Measurements from ENCODE around the gene UGT1A9.
A peak's percentile ranks its signal among the peaks of the same experiment; 100 is the strongest.

UGT1A9 gene

DNA sequence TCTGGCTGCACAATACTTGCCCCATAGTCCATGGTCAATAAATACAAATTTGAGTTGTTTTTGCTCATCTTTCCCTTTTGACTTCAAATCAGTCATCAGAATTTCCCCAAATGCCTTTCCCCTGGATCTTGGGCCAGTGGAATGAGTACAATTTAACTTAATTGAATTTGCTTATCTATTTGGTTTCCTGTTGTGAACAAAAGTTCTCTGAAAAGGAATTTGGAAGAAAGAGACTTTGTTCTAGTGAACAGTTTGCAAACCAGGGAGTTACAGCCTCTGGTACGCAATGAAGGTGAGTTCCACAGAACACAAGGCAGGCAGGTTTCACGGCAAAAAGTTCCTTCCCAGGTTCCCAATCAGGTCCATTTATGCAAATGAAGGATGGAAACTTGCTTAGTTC is 87.2 kb downstream of the UGT1A9 start:
- DNase-seq (ENCODE audit: low spot score): no peak

DNA sequence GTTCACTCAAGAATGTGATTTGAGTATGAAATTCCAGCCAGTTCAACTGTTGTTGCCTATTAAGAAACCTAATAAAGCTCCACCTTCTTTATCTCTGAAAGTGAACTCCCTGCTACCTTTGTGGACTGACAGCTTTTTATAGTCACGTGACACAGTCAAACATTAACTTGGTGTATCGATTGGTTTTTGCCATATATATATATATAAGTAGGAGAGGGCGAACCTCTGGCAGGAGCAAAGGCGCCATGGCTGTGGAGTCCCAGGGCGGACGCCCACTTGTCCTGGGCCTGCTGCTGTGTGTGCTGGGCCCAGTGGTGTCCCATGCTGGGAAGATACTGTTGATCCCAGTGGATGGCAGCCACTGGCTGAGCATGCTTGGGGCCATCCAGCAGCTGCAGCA is 88.3 kb downstream of the UGT1A9 start, which contains the start of gene UGT1A1:
Gene UGT1A1 (plus strand): TSS at position 228 of the 400 bp plus-strand sequence. CDS start 18 bp downstream, at position 246.
- no peak for DNase-seq (ENCODE audit: low spot score)

GRCh38 chr2:233761040-233761769 is 89.5 kb downstream of the UGT1A9 start:
- no peak for DNase-seq (ENCODE audit: low spot score)

GRCh38 chr2:233764264-233764663 is 92.6 kb downstream of the UGT1A9 start:
- DNase-seq (ENCODE audit: low spot score): peak; percentile 66

DNA sequence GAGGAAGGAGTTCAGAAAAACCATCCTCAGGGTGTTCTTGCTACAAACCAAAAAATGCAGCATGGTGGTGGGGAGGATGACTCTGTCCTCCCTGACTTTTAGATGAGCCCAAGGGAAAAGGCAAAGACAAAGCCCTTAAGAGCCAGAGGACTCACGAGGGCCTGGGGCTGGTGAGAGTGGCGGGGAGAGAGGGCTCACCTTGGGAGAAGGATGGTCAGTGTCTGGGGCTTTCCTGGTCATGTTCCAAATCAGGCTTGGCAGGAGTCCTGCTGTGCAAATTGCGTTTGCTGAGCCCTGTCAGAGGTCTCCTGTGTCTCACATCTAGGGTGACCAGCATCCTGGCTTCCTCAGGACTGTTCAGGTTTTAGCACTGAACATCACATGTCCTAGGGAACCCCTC is 93.1 kb downstream of the UGT1A9 start:
- DNase-seq (ENCODE audit: low spot score): no peak

GRCh38 chr2:233766416-233766815 is 94.7 kb downstream of the UGT1A9 start:
- no peak for DNase-seq (ENCODE audit: low spot score)

GRCh38 chr2:233768076-233768475 is 96.4 kb downstream of the UGT1A9 start:
- no peak for DNase-seq (ENCODE audit: low spot score)

DNA sequence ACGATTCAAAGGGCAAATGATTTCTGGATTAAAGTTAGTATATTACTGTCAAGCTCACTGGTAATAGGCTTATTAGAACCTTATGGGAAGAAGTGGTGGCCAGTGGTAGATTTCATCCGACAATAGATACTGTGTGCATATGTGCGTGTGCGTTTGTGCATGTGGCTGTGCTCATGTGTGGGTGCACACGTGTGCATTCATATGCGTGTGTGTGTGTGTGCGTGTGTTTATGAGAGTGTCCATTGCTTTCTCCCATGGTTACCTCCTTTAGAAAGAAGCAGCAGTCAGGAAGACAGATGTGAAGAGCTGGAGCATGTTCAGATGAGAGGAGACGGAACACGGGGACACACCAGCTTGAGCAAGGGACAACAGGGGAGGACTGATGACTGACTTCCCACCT is 97.6 kb downstream of the UGT1A9 start:
- DNase-seq (ENCODE audit: low spot score): no peak

- DNase-seq (ENCODE audit: low spot score): no peak
Measured at GRCh38 chr2:233772153-233772552, 100.5 kb downstream of the UGT1A9 start.

DNA sequence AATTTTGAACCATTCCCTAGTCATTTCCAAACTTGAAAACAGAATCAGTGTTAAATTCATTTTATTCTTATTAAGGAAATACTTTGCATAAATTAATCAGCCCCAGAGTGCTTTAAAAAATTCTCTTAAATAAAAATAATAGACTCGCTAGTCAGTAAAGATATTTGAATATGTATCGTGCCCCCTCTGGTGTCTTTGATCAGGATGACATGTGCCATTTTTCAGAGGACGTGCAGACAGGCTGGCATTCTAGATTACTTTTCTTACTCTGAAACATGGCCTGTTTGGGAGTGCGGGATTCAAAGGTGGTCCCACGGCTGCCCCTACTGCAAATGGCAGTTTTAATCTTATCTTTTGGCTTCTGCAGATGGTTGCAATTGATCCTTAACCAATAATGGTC is 100.9 kb downstream of the UGT1A9 start:
- DNase-seq (ENCODE audit: low spot score): no peak

DNA sequence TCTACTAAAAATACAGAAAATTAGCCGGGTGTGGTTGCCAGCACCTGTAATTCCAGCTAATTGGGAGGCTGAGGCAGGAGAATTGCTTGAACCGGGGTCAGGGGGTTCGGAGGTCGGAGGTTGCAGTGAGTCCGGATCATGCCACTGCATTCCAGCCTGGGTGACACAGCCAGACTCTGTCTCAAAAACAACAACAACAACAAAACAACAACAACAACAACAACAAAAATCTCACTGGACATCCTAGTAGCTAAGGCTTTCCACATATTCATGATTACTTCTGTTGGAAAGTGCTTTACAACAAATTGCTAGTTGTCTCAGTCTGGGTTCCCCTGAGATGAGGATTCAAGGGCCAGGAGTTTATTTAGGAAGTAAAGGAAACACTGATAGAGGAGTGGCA is 102.2 kb downstream of the UGT1A9 start:
- DNase-seq (ENCODE audit: low spot score): no peak

- no peak for DNase-seq (ENCODE audit: low spot score)
Measured at GRCh38 chr2:233775414-233775813, 103.7 kb downstream of the UGT1A9 start.

- no peak for DNase-seq (ENCODE audit: low spot score)
Measured at GRCh38 chr2:233778030-233778429, 106.3 kb downstream of the UGT1A9 start, which contains the start of gene MROH2A. Gene MROH2A, plus strand, starts transcription at chr2:233778330. Its CDS starts 1,029 bp downstream, at chr2:233779359.

- DNase-seq (ENCODE audit: low spot score): no peak
Measured at GRCh38 chr2:233779722-233780121, 108.0 kb downstream of the UGT1A9 start.

DNA sequence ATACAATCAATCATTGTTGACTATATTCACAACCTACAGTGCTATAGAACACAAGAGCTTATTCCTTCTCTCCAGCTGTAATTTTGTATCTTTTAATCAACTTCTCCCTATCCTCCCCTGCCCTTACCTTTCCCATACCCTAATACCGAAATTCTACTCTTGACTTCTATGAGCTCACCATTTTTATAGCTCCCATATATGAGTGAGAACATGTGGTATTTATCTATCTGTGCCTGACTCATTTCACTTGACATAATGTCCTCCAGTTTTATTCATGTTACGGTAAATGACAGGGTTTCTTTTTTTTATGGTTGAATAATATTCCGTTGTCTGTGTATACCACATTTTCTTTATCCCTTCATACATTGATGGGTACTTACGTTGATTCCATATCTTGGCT is 109.1 kb downstream of the UGT1A9 start:
- DNase-seq (ENCODE audit: low spot score): no peak

DNA sequence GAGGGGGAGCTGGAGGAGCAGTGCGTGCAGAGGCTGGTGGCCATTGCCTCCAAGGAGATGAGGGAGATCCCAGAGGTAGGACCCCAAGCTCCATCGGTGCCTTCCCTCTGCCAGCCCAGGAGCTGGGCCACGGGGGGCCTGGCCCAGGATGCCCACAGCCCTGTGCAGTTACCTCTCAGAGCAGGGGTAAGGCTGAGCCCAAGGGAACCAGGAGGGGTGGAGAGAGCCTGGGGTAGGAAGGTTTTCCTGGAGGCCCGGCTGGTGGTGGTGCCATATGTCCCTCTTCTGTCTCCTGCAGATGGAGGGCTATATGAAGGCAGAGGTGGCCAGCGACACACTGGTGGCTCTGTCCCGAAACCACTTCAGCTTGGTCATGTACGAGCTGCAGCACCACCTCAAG is 117.9 kb downstream of the UGT1A9 start:
- no peak for DNase-seq (ENCODE audit: low spot score)

- no peak for DNase-seq (ENCODE audit: low spot score)
Measured at GRCh38 chr2:233791151-233791882, 119.6 kb downstream of the UGT1A9 start.

DNA sequence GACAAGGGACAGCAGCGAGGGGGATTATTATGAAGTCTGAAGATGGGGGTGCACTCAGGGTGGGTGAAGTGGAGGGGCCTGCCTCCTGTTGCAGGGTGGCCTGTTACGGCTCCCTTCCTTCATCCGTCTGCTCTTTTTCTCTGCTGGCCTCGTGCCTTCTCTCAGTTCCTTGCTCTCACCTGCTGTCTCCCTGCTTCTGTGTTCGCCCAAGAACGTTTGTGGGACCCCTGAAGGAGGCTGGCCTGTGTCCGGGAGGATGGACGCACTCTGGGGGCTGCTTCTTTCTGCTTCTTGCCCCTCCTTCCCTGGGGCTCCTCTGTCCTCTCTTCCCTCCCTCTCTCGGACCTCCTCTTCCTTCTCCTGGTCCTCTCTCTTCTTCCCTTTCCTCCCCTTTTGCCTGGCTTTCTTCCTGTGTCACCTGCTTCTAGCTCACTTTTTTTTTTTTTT is 120.2 kb downstream of the UGT1A9 start:
- no peak for DNase-seq (ENCODE audit: low spot score)

- DNase-seq (ENCODE audit: low spot score): no peak
Measured at GRCh38 chr2:233792720-233793119, 121.0 kb downstream of the UGT1A9 start.

DNA sequence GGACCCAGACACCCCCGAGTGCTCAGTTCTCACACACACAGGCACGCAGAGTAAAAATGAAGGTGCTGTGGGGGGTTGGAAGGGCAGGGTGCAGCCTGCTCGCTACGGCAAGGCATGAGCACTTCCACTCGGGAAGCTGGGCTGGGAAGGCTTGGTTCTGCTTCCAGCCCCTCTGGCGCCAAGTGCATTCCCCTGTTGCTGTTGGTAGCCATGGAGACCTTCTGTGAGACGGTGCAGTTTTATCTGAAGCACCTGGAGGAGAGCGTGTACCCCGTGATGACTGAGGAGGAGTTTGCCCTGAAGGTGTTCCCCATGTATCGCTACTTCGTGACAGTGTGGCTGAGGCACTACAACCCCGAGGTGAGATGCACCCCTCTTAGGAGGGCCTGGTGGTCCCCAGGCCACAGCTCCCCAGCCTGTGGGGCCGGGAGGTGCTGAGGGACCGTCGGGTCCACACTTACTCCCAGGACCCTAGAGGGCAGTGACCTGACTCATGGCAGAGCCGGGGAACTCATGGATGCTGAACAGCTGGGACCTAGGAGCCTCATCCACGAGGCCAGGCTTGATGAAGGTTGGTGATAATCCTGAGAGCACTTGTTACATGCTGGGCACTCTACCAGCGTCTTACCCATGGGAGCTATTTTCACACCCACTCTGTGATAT is 121.9 kb downstream of the UGT1A9 start:
- DNase-seq (ENCODE audit: low spot score): no peak

GRCh38 chr2:233794128-233794658 is 122.5 kb downstream of the UGT1A9 start:
- no peak for DNase-seq (ENCODE audit: low spot score)

DNA sequence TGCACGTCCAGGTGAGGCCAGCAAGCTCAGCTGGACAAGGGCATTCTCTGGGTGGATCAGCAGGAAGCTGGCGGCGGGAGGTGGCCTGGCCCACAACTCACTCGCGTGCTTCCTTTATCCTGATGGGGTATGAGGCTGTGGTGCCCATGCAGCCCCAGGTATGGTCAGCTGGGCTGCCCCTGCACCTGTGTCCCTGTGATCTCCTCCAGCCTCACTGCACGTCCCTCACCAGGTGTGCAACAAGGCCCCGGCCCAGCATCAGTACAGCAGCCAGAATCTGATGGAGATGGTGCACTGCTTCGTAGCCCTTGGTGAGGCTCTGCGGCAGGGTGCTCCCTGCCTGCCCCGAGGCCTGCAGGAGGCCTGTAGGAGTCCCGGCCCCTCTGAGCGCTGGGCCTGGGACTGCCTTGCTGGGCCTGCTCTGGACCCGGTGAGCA is 124.1 kb downstream of the UGT1A9 start:
- DNase-seq (ENCODE audit: low spot score): no peak
